ENCODE results near the gene RCBTB2.

Gene RCBTB2

GRCh38 chr13:48487968-48488367 is 44.9 kb downstream of the RCBTB2 start:
- TF ChIP-seq CTCF (IDR thresholded peaks at IDR 0.05): no peak
- Mint-ChIP-seq H3K4me3 (no peak overlapping the region), H3K9me3 (peaks cover 16% of the 10 kb centered on the region), H3K36me3 (ENCODE audit: low read depth) (peaks cover 44% of the 10 kb centered on the region), H3K27ac (no peak overlapping the region), H3K4me1 (no peaks in the 10 kb centered on the region), H3K27me3 (ENCODE audit: low read depth, poor library complexity) (no peaks in the 10 kb centered on the region)
- DNase-seq: no peak

- no peaks in the 10 kb centered on the region for H3K4me1 Mint-ChIP-seq
- no peaks in the 10 kb centered on the region for H3K27me3 Mint-ChIP-seq (ENCODE audit: low read depth, poor library complexity)
- no peak overlapping the region for H3K4me3 Mint-ChIP-seq
- no peak overlapping the region for H3K27ac Mint-ChIP-seq
- TF ChIP-seq CTCF (IDR thresholded peaks at IDR 0.05): no peak
- DNase-seq: no peak
- H3K9me3 Mint-ChIP-seq: peaks cover 16% of the 10 kb centered on the region
- H3K36me3 Mint-ChIP-seq (ENCODE audit: low read depth): peaks cover 44% of the 10 kb centered on the region
Measured at GRCh38 chr13:48486836-48487235, 46.0 kb downstream of the RCBTB2 start.

- H3K4me3 Mint-ChIP-seq: no peak overlapping the region
Measured at GRCh38 chr13:48486362-48486761, 46.5 kb downstream of the RCBTB2 start.

GRCh38 chr13:48485432-48485831 is 47.4 kb downstream of the RCBTB2 start:
- Mint-ChIP-seq H3K27ac (no peak overlapping the region), H3K4me1 (no peaks in the 10 kb centered on the region), H3K36me3 (ENCODE audit: low read depth) (peaks cover 44% of the 10 kb centered on the region), H3K9me3 (peaks cover 16% of the 10 kb centered on the region), H3K27me3 (ENCODE audit: low read depth, poor library complexity) (no peaks in the 10 kb centered on the region), H3K4me3 (no peak overlapping the region)
- TF ChIP-seq CTCF (IDR thresholded peaks at IDR 0.05): no peak
- DNase-seq: no peak

More at GRCh38 chr13:48486362-48486761, 46.5 kb downstream of the RCBTB2 start:
- Mint-ChIP-seq H3K27me3 (ENCODE audit: low read depth, poor library complexity) (no peaks in the 10 kb centered on the region), H3K36me3 (ENCODE audit: low read depth) (peaks cover 44% of the 10 kb centered on the region), H3K27ac (peak overlapping the region; percentile 49), H3K4me1 (no peaks in the 10 kb centered on the region), H3K9me3 (peaks cover 16% of the 10 kb centered on the region)
- DNase-seq: no peak
- no peak for TF ChIP-seq CTCF (IDR thresholded peaks at IDR 0.05)

GRCh38 chr13:48483575-48483974 is 49.3 kb downstream of the RCBTB2 start:
- no peak for DNase-seq
- peaks cover 30% of the 10 kb centered on the region for H3K36me3 Mint-ChIP-seq (ENCODE audit: low read depth)
- H3K9me3 Mint-ChIP-seq: peaks cover 16% of the 10 kb centered on the region
- no peak overlapping the region for H3K27ac Mint-ChIP-seq
- TF ChIP-seq CTCF (IDR thresholded peaks at IDR 0.05): no peak
- H3K4me1 Mint-ChIP-seq: no peaks in the 10 kb centered on the region
- no peaks in the 10 kb centered on the region for H3K27me3 Mint-ChIP-seq (ENCODE audit: low read depth, poor library complexity)
- H3K4me3 Mint-ChIP-seq: no peak overlapping the region

GRCh38 chr13:48478391-48478790 is 54.5 kb downstream of the RCBTB2 start:
- no peaks in the 10 kb centered on the region for H3K4me1 Mint-ChIP-seq
- H3K27ac Mint-ChIP-seq: no peak overlapping the region
- no peak overlapping the region for H3K4me3 Mint-ChIP-seq
- peaks cover 11% of the 10 kb centered on the region for H3K36me3 Mint-ChIP-seq (ENCODE audit: low read depth)
- no peak for TF ChIP-seq CTCF (IDR thresholded peaks at IDR 0.05)
- DNase-seq: no peak
- H3K27me3 Mint-ChIP-seq (ENCODE audit: low read depth, poor library complexity): no peaks in the 10 kb centered on the region
- H3K9me3 Mint-ChIP-seq: no peaks in the 10 kb centered on the region

Measured in nephron progenitor cell (in vitro differentiated cells).